Cardiac muscle cell (in vitro differentiated cells and primary cell): ENCODE data around the gene SMIM12. TPM values are rescaled to one million over a fixed set of nuclear protein-coding genes. Genes with fewer than 3 reads are reported as not detected.
"Not testable (repeated sequence)": the region's sequence is repeated elsewhere in the genome, so short reads cannot be mapped to it uniquely, and the experiment has no call there.

Source experiments
- DNase-seq, 2 donors: peaks; one replicate each; pipeline versions ENCODE4 v3.0.0 to v3.0.0-alpha.2; 2010 to 2017; ENCODE audit warnings: low read depth in 1 of 2, low spot score in 1 of 2
- H3K27ac ChIP-seq: fragments of 200-600 bp; sonication (generic); 2 replicates; pipeline ENCODE4 v1.5.1; 2016
- H3K27me3 ChIP-seq: fragments of 200-600 bp; sonication (generic); 2 replicates; pipeline ENCODE4 v1.6.0; 2016; ENCODE audit warnings: control low read depth
- H3K36me3 ChIP-seq: fragments of 200-600 bp; sonication (generic); 2 replicates; pipeline ENCODE4 v1.5.1; 2016; ENCODE audit warnings: control low read depth
- H3K4me1 ChIP-seq: fragments of 200-600 bp; sonication (generic); 2 replicates; pipeline ENCODE4 v1.8.1; 2017; ENCODE audit warnings: low read depth, mild to moderate bottlenecking, mixed run types
- H3K4me3 ChIP-seq: fragments of 200-600 bp; sonication (generic); 2 replicates; pipeline ENCODE4 v1.5.1; 2016; ENCODE audit warnings: mild to moderate bottlenecking
- H3K9me3 ChIP-seq: fragments of 200-600 bp; sonication (generic); 2 replicates; pipeline ENCODE4 v1.5.1; 2017; ENCODE audit warnings: low read depth, mild to moderate bottlenecking, control low read depth
- polyA plus RNA-seq: library from polyadenylated mRNA; unstranded; fragments of >200 nt; fragmentation: Nextera tagmentation; extraction: Ambion mirVana; gene quantifications from 2 replicates; pipeline ENCODE4 v1.2.1, GENCODE V29; 2016
- total RNA-seq: library from RNA; depleted of rRNA; stranded (reverse); fragments of >200 nt; gene quantifications from 2 replicates; pipeline ENCODE4 v1.2.3, GENCODE V29; 2016
- TF ChIP-seq, protein P1 (sequence below): IDR thresholded peaks from 2 replicates; pipeline ENCODE4 v1.5.1; 2012; ENCODE audit warnings: low read depth, mild to moderate bottlenecking, low read length

The SMIM12 gene
- total and polyA plus RNA-seq, 2 experiments from 2014 or later, result 15.4 to 61.2 TPM

DNA sequence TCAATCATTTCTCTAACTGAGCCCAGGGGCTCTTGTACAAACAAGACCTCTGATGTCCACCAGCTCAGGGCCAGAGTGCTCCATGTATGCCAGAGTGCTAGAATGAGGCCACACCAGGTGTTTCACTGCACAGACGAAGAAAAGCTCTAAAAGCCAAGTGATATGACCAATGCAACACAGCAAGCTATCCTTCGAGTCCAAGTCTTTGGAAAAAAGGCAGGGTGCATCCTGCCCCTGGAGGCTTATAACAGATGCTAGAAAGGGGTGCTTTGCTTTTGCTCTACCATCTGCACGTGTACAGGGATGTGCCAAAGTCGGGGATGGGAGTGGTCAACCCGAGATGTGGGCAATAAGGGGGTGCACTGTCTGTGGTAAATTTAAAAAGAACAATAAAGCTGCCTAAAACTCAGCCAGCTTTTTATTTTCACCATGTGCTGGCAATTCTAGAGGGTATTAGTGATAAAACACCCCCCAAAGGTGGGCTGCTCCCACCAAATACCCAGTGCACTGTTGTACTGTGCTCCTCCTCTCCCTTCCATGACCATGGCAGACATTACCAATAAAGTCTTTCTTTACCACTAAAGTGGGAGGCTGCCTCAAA, 32.1 kb downstream of the SMIM12 start:
- Histone ChIP-seq H3K27ac (no peak overlapping the region), H3K36me3 (no peaks in the 10 kb centered on the region), H3K27me3 (no peaks in the 10 kb centered on the region), H3K9me3 (no peaks in the 10 kb centered on the region), H3K4me1 (peaks cover 12% of the 10 kb centered on the region), H3K4me3 (no peak overlapping the region)
- no peak for DNase-seq
- TF ChIP-seq, protein P1, sequence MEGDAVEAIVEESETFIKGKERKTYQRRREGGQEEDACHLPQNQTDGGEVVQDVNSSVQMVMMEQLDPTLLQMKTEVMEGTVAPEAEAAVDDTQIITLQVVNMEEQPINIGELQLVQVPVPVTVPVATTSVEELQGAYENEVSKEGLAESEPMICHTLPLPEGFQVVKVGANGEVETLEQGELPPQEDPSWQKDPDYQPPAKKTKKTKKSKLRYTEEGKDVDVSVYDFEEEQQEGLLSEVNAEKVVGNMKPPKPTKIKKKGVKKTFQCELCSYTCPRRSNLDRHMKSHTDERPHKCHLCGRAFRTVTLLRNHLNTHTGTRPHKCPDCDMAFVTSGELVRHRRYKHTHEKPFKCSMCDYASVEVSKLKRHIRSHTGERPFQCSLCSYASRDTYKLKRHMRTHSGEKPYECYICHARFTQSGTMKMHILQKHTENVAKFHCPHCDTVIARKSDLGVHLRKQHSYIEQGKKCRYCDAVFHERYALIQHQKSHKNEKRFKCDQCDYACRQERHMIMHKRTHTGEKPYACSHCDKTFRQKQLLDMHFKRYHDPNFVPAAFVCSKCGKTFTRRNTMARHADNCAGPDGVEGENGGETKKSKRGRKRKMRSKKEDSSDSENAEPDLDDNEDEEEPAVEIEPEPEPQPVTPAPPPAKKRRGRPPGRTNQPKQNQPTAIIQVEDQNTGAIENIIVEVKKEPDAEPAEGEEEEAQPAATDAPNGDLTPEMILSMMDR, result no peak

DNA sequence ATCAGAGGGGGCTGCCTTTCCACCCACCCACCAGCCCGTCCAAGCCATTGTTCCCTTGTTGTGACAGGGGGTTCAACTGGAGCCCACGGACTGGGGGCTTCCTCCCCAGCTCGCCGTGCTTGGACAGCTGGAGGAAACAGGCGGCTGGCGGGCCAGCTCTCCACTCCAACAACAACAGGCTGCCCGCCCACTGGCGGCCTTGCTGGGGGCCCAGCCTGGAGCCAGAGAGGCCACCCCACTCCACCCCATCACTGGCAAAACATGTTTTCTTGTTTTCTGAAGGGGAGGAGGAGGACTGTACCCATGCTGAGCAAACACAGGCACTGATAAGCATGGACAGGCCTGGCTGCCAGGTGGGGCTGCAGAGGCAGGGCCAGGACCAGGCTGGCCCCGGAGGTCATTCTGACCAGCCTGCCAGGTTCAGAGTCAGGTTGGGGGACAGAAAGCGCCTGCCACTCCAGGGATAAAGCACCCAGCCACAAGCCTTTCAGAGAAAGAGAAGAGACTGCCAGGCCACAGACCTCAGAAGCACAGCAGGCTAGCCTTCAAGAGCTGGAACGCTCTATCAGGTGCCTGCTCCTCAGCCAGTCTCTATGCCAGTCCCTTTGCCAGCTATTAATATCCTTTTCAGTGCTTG, 34.0 kb downstream of the SMIM12 start:
- no peaks in the 10 kb centered on the region for H3K9me3 ChIP-seq
- peak in 1 of 2 donors; percentile 34 for DNase-seq
- no peaks in the 10 kb centered on the region for H3K36me3 ChIP-seq
- TF ChIP-seq, protein P1, result no peak
- peaks cover 12% of the 10 kb centered on the region for H3K4me1 ChIP-seq
- no peaks in the 10 kb centered on the region for H3K27me3 ChIP-seq
- no peak overlapping the region for H3K4me3 ChIP-seq
- peak overlapping the region; percentile 49 for H3K27ac ChIP-seq

DNA sequence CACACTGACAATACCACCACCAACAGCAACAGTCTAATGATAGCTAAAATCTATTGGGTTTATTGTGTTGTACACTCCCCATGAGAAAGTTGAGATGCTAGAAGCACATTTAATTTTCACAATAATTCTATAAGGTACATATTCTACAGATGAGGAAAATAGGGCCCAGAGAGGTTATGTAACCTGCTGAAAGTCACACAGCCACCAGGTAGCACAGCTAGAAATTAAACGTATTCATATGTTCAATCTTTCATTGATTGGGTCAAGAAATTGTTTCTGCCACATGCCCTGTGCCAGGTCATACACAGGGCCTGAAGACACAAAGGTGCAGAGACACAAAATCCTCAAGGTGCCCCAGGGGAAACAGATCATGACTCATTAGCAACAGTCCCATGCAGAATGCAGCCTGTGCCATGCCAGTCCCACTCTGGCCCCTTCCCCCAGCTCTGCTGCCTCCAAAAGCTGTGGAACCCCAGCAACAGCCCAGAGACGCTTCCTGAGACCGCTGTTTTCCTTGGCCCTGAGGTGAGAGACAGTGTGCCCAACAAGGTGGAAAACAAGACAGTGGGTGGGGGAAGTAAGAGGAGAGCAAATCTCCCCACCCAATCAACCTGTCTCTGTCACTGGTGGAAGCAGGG, 34.6 kb downstream of the SMIM12 start:
- TF ChIP-seq, protein P1, result no peak
- DNase-seq, result no peak
- Histone ChIP-seq H3K4me3 (no peak overlapping the region), H3K4me1 (peaks cover 12% of the 10 kb centered on the region), H3K36me3 (no peaks in the 10 kb centered on the region), H3K27me3 (no peaks in the 10 kb centered on the region), H3K27ac (peak overlapping the region; percentile 49), H3K9me3 (no peaks in the 10 kb centered on the region)

DNA sequence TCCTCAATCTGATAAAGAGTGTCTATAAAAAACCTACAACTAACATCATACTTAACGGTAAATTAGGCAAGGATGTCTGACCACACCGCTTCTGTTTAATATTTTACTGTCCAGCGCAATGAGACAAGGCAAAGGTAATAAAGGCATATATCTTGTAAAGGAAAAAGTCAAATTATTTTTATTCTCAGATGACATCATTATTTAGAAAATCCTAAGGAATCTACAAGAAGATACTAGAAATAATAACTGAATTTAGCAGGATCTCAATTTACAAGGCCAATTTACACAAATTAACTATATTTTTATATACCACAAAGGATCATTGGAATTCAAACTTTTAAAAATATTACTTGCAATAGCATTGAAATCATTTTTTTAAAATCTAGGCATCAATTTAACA, 37.3 kb downstream of the SMIM12 start:
- Histone ChIP-seq H3K4me3 (no peak overlapping the region), H3K27me3 (no peaks in the 10 kb centered on the region), H3K4me1 (peaks cover 12% of the 10 kb centered on the region), H3K9me3 (no peaks in the 10 kb centered on the region), H3K27ac (no peak overlapping the region), H3K36me3 (no peaks in the 10 kb centered on the region)
- DNase-seq, result no peak
- TF ChIP-seq, protein P1, result no peak

- DNase-seq, H3K27ac ChIP-seq, H3K27me3 ChIP-seq, H3K4me3 ChIP-seq, H3K4me1 ChIP-seq, H3K9me3 ChIP-seq, H3K36me3 ChIP-seq: not testable (repeated sequence)
These were observed 40.7 kb downstream of the SMIM12 start for GRCh38 chr1:34818862-34819261.

- Histone ChIP-seq H3K27ac (no peak overlapping the region), H3K4me1 (no peaks in the 10 kb centered on the region), H3K36me3 (no peaks in the 10 kb centered on the region), H3K9me3 (no peaks in the 10 kb centered on the region), H3K4me3 (no peak overlapping the region), H3K27me3 (no peaks in the 10 kb centered on the region)
- no peak for DNase-seq
- TF ChIP-seq, protein P1, result no peak
These were observed 42.8 kb downstream of the SMIM12 start for GRCh38 chr1:34816778-34817177.
